ENCODE data around the gene LRRFIP1.

- no peak for TF ChIP-seq POLR2A (IDR thresholded peaks at IDR 0.05)
- TF ChIP-seq CTCF (IDR thresholded peaks at IDR 0.05), result no peak
Measured at GRCh38 chr2:237691029-237691907, 63.9 kb downstream of the LRRFIP1 start.
